ENCODE results near the gene IL32. TPM values are rescaled to one million over a fixed set of nuclear protein-coding genes. Genes with fewer than 3 reads are reported as not detected.
A peak's percentile ranks its signal among the peaks of the same experiment; 100 is the strongest.

The IL32 gene
- total and polyA plus RNA-seq, 9 of the 15 experiments (the other 6 are each of a cell fraction or from before 2014, with no cell fraction given) = 0.21 to 2.2 (median 0.37) TPM; not detected in 3

DNA sequence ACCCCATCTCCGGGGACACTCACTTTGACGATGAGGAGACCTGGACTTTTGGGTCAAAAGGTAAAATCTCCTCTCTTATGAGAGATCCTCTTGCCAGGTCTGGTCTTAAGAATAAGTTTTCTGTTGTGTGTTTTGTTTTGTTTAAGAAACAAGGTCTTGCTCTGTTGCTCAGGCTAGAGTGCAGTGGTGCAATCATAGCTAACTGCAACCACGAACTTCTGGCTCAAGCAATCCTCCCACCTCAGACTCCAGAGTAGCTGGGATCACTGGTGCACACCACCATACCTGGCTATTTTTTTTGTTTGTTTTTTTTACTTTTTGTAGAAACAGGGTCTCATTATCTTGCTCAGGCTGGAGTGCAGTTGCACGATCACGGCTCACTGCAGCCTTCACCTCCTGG, 15.0 kb upstream of the IL32 start:
- FAIRE-seq (no peak), DNase-seq (ENCODE audit: extremely low read depth in 1 of 4, low spot score in 3 of 4) (no peak), ATAC-seq (no peak)
- 8% methylated on average over 5 of the region's 5 CpGs for WGBS (ENCODE audit: insufficient coverage, low coverage, missing lambda C conversion rate)
- H3K27ac ChIP-seq (ENCODE audit: extremely low read depth, low read depth, low read length) = no peak overlapping the region
- H4K20me1 ChIP-seq (replicated peaks; ENCODE audit: control insufficient read depth, insufficient read depth, low read length) = no peaks in the 10 kb centered on the region; the same call in 1 of the 2 replicates
- H3K36me3 ChIP-seq (ENCODE audit: control insufficient read depth, insufficient read depth, low read length) = no peaks in the 10 kb centered on the region
- no peak overlapping the region for H3K4me3 ChIP-seq
- H3K4me2 ChIP-seq (ENCODE audit: insufficient read depth, low read length) = no peak overlapping the region
- BruUV-seq (replicated peaks) = no TSS peak
- ChIA-PET POLR2A (interaction anchor here (0.6 kb wide), 1 partner anchor 236 kb away, joined by 3 read pairs; no protein-coding TSS in a partner anchor), CTCF (ENCODE audit: low intra/inter-chr PET ratio) (no interaction called here)
- no peaks in the 10 kb centered on the region for H3K9me3 ChIP-seq (replicated peaks; ENCODE audit: control insufficient read depth, insufficient read depth, low read depth, low read length)
- H2AFZ ChIP-seq (ENCODE audit: low read depth, low read length) = no peak overlapping the region
- peaks cover 9 to 43% of the 10 kb centered on the region in 2 experiments; a peak in 4 of 5 replicates for H3K27me3 ChIP-seq (ENCODE audit: control insufficient read depth in 2 of 2, insufficient read depth in 2 of 2, low read length in 2 of 2)
- H3K4me1 ChIP-seq (replicated peaks in 1 of 2; ENCODE audit: control insufficient read depth in 2 of 2, insufficient read depth in 2 of 2, low read length in 2 of 2) = peaks cover 3 to 27% of the 10 kb centered on the region in 2 experiments; a peak in 3 of 5 replicates
- no peaks in the 10 kb centered on the region for H3K9me1 ChIP-seq (ENCODE audit: control insufficient read depth, insufficient read depth, low read length)
- TF ChIP-seq CSDE1 (IDR thresholded peaks at IDR 0.05) = no peak
- no peak for TF ChIP-seq PHB (CRISPR knock-in tag; IDR thresholded peaks at IDR 0.05)
- TF ChIP-seq ZNF324 (CRISPR knock-in tag; IDR thresholded peaks at IDR 0.05) = no peak
- no peak for TF ChIP-seq IFI16 (CRISPR knock-in tag; IDR thresholded peaks at IDR 0.05)
- no peak for TF ChIP-seq ZC3H11A (IDR thresholded peaks at IDR 0.05; ENCODE audit: low read depth, low read length)
- no peak for TF ChIP-seq PYGO2 (tag; IDR thresholded peaks at IDR 0.05)
- TF ChIP-seq MXI1 (IDR thresholded peaks at IDR 0.05; ENCODE audit: low read depth, low read length) = no peak
- TF ChIP-seq TBP (optimal IDR thresholded peaks at IDR 0.05; ENCODE audit: low read depth, low read length) = no peak
- in situ Hi-C loops (cut with MboI) (no loop called here), intact Hi-C loops (cut with micrococcal nuclease) (loop anchor here (10.0 kb wide), 1 partner anchor 124 kb away; no protein-coding TSS in a partner anchor)
- H3K79me2 ChIP-seq (ENCODE audit: control insufficient read depth, insufficient read depth, low read length) = no peaks in the 10 kb centered on the region
- 0 out of 4 replicates have a peak overlapping the region, but pooled peaks of 1 of the 2 experiments have one; percentile 28 for H3K9ac ChIP-seq (ENCODE audit: insufficient read depth in 1 of 2, low read depth in 2 of 2, low read length in 2 of 2)
